HT-29 (cell line): ENCODE measurements around the gene NPAS3. TPM values are rescaled to one million over a fixed set of nuclear protein-coding genes. Genes with fewer than 3 reads are reported as not detected.

Experiments
- DNase-seq: peaks from one replicate; pipeline ENCODE4 v3.0.0-alpha.2; 2015; ENCODE audit warnings: low spot score
- total RNA-seq: library from RNA; depleted of rRNA; stranded (reverse); fragments of >200 nt; shearing (Covaris generic); gene quantifications from 2 replicates; pipeline ENCODE4 v1.2.3, GENCODE V29; 2014

Gene NPAS3
- total RNA-seq, 1 experiment from 2014 or later, result not detected

GRCh38 chr14:33430414-33431035 is 491.8 kb downstream of the NPAS3 start:
- DNase-seq, result no peak

GRCh38 chr14:33432407-33433023 is 493.8 kb downstream of the NPAS3 start:
- DNase-seq, result peak; percentile 17

GRCh38 chr14:33433396-33433795 is 494.7 kb downstream of the NPAS3 start:
- no peak for DNase-seq

GRCh38 chr14:33435911-33436689 is 497.4 kb downstream of the NPAS3 start:
- DNase-seq, result no peak

- no peak for DNase-seq
Observed at GRCh38 chr14:33441633-33442032, 503.0 kb downstream of the NPAS3 start.

GRCh38 chr14:33444136-33444535 is 505.5 kb downstream of the NPAS3 start:
- no peak for DNase-seq

GRCh38 chr14:33449268-33449667 is 510.6 kb downstream of the NPAS3 start:
- DNase-seq, result no peak

- no peak for DNase-seq
Observed at GRCh38 chr14:33449703-33450395, 511.2 kb downstream of the NPAS3 start.

- DNase-seq, result no peak
Observed at GRCh38 chr14:33450416-33450815, 511.7 kb downstream of the NPAS3 start.

GRCh38 chr14:33451211-33451610 is 512.5 kb downstream of the NPAS3 start:
- DNase-seq, result no peak

- DNase-seq, result no peak
Observed at GRCh38 chr14:33452995-33453394, 514.3 kb downstream of the NPAS3 start.

- no peak for DNase-seq
Observed at GRCh38 chr14:33454022-33454595, 515.4 kb downstream of the NPAS3 start.

GRCh38 chr14:33454707-33455106 is 516.0 kb downstream of the NPAS3 start:
- no peak for DNase-seq

- DNase-seq, result no peak
Observed at GRCh38 chr14:33455654-33456345, 517.1 kb downstream of the NPAS3 start.

GRCh38 chr14:33457021-33457420 is 518.3 kb downstream of the NPAS3 start:
- no peak for DNase-seq

- DNase-seq, result no peak
Observed at GRCh38 chr14:33457617-33458016, 518.9 kb downstream of the NPAS3 start.

- DNase-seq, result no peak
Observed at GRCh38 chr14:33460164-33460563, 521.5 kb downstream of the NPAS3 start.

- no peak for DNase-seq
Observed at GRCh38 chr14:33461036-33461435, 522.4 kb downstream of the NPAS3 start.

GRCh38 chr14:33463731-33464130 is 525.1 kb downstream of the NPAS3 start:
- no peak for DNase-seq

- no peak for DNase-seq
Observed at GRCh38 chr14:33464254-33464962, 525.7 kb downstream of the NPAS3 start.
